GM20000 (cell line): ENCODE measurements around the gene SBF2.

ENCODE experiments used
- DNase-seq: peaks from one replicate; pipeline ENCODE4 v3.0.0; 2012; ENCODE audit warnings: low spot score
- CTCF ChIP-seq: IDR thresholded peaks from 2 replicates; pipeline ENCODE4 v1.5.1; 2012; ENCODE audit warnings: mild to moderate bottlenecking, control low read depth; ENCODE audit errors: extremely low read depth, missing control alignments

The SBF2 gene

GRCh38 chr11:9876331-9876730, 417.7 kb downstream of the SBF2 start:
- DNase-seq: no peak
- TF ChIP-seq CTCF: no peak

GRCh38 chr11:9875862-9876261, 418.2 kb downstream of the SBF2 start:
- no peak for DNase-seq
- TF ChIP-seq CTCF: no peak

GRCh38 chr11:9875399-9875798, 418.6 kb downstream of the SBF2 start:
- DNase-seq: no peak
- TF ChIP-seq CTCF: no peak

DNA sequence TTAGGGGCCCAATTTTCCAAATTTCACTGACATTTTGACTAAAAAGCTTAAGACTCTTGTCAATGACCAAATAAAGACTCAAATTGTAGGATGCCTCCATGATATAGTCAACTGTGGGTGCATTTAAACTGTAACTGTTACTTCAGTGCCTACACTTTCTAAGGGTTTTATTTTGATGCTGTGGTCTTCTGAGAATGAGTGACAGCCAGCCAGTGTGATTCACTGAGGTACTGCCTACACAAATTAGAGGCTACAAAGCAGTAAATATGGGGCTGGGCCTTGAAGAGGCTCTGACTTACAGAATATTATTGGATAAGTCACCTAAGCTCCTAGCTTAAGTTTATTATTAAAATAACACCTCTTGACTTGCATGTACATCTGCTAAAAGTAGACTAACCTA, 419.6 kb downstream of the SBF2 start:
- no peak for TF ChIP-seq CTCF
- DNase-seq: no peak

DNA sequence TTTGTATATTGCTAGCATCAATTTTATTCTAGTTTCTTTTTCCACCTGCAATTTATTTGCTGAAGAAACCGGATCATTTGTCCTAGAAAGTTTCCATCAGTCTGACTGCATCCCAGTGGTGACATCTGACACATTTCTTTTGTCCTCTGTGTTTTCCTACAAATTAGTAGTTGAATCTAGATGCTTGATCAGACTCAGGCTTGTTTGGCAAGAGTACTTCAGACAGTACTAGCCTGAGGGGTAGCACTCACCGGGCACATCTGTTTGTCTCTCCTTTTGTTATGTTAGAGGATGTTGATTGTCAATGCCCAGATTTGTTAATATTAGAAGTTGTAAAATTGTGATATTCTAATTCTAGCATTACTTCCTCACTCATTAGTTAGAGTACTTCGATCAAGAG, 425.4 kb downstream of the SBF2 start:
- DNase-seq: no peak

GRCh38 chr11:9862981-9863380, 431.0 kb downstream of the SBF2 start:
- TF ChIP-seq CTCF: no peak
- no peak for DNase-seq

More for the DNA sequence above, 425.4 kb downstream of the SBF2 start:
- no peak for TF ChIP-seq CTCF

- DNase-seq: peak; percentile 70
- peak; percentile 81 for TF ChIP-seq CTCF
Observed at GRCh38 chr11:9861860-9862725, 431.9 kb downstream of the SBF2 start.
